ENCODE data around the gene IL17RE.
"Not testable (repeated sequence)": the region's sequence is repeated elsewhere in the genome, so short reads cannot be mapped to it uniquely, and the experiment has no call there.

IL17RE gene

DNA sequence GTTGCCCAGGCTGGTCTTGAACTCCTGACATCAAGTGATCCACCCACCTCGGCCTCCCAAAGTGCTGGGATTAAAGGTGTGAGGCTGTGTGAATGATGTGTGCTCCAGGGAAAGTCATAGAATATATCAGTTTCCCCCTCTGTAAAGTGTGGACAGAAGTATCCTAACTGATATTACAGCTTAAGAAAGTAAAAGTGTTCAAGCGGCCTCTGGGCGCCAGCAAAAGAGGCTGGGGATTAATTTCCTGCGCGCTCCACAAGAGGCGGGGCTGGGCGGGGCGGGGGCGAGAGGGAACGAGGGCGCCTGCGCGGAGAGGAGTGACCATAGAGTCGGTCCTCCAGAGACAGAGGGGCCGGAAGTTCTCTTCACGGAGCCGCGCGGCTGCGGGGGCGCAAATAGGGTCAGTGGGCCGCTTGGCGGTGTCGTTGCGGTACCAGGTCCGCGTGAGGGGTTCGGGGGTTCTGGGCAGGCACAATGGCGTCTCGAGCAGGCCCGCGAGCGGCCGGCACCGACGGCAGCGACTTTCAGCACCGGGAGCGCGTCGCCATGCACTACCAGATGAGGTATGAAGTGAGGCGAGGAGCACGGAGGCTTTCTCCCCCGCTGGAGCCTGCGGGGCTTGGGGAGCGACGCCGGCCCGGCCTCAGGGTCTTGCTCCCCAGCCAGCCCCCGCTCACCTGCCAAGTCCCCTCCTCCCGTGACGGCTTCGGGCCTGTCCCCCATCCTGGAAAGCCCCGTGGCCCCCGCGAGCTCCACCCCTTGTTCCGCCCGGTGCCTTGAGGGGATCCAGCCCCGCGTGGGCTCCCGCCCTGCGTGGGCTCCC lies 12.2 kb upstream of the IL17RE start, which contains the start of gene JAGN1:
Gene JAGN1, plus strand, starts transcription at position 362 of the 823 bp plus-strand sequence. Its CDS starts 113 bp downstream, at position 475.
- Mint-ChIP-seq H3K27ac (peak within 1 kb of the TSS; percentile 98), H3K4me1 (peaks cover 46% of the 10 kb centered on the region), H3K27me3 (no peaks in the 10 kb centered on the region), H3K36me3 (ENCODE audit: low read depth) (peaks cover 36% of the 10 kb centered on the region), H3K4me3 (peak within 1 kb of the TSS; percentile 96), H3K9me3 (peaks cover 4% of the 10 kb centered on the region)
- ATAC-seq (peak; percentile 84), DNase-seq (peak; percentile 94)

DNA sequence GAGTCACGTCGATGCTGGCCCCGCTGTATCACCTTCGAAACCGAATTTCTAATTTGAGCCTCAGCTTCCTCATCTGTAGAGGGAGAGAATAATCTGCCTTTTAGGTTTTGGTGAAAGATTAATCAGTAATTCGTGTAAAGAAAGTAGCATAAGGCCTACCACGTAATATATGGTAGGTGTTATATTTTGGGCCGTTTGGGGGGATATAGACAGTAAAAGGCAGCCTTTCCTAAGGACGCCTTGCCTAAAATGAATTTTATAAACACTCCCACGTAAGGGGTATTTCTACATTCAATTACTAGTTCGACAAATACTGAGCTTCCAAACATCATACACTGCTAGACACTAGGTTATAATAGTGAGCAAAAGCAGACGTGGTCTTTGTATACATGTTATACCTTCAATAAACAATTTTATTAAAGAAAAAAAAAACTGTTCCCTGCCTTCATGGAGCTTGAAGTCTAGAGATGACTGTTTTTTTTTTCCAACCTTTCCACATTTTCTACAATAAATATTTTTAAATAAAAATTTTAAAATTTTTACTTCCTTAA lies 11.5 kb upstream of the IL17RE start:
- H3K4me3 Mint-ChIP-seq: peak overlapping the region; percentile 96
- DNase-seq (no peak), ATAC-seq (no peak)
- H3K36me3 Mint-ChIP-seq (ENCODE audit: low read depth): peaks cover 38% of the 10 kb centered on the region
- no peaks in the 10 kb centered on the region for H3K27me3 Mint-ChIP-seq
- H3K9me3 Mint-ChIP-seq: peaks cover 4% of the 10 kb centered on the region
- peak overlapping the region; percentile 98 for H3K27ac Mint-ChIP-seq
- peaks cover 52% of the 10 kb centered on the region for H3K4me1 Mint-ChIP-seq

DNA sequence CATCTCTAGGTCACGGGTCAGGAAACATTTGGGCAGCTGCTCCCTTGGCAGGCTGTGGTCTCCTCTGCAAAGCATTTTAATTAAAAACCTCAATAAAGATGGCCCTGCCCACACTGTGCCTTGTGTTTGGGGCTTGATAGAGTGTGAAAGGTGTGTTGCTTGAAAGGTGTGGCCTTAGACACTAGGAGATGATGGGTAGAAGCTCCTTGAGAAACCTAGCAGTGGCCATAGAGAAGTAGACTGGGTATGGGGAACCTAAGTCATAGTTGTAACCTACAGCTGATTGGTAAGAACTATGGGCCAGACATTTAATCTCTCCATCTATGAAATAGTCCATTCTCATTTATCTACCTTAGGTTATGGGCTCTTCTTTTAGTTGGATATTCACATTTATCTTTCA lies 8.9 kb upstream of the IL17RE start:
- H3K4me3 Mint-ChIP-seq: no peak overlapping the region
- DNase-seq (no peak), ATAC-seq (no peak)
- peaks cover 71% of the 10 kb centered on the region for H3K4me1 Mint-ChIP-seq
- peaks cover 38% of the 10 kb centered on the region for H3K36me3 Mint-ChIP-seq (ENCODE audit: low read depth)
- H3K27me3 Mint-ChIP-seq: no peaks in the 10 kb centered on the region
- H3K27ac Mint-ChIP-seq: peak overlapping the region; percentile 36
- H3K9me3 Mint-ChIP-seq: peaks cover 4% of the 10 kb centered on the region

DNA sequence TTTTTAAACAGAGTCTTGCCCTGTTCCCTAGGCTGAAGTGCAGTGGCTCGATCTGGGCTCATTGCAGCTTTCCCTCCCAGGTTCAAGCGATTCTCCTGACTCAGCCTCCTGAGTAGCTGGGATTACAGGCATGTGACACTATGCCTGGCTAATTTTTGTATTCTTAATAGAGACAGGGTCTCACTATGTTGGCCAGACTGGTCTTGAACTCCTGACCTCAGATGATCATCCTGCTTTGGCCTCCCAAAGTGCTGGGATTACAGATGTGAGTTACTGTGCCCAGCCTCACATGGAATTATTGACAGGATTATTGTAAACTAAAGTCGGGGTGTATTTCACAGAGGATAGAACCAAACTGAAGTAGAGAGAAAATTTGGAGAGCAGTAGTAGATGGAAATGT lies 6.9 kb upstream of the IL17RE start:
- H3K27me3 Mint-ChIP-seq, H3K27ac Mint-ChIP-seq, ATAC-seq, DNase-seq, H3K9me3 Mint-ChIP-seq, H3K4me3 Mint-ChIP-seq: not testable (repeated sequence)
- peaks cover 38% of the 10 kb centered on the region for H3K36me3 Mint-ChIP-seq (ENCODE audit: low read depth)
- H3K4me1 Mint-ChIP-seq: peaks cover 65% of the 10 kb centered on the region

DNA sequence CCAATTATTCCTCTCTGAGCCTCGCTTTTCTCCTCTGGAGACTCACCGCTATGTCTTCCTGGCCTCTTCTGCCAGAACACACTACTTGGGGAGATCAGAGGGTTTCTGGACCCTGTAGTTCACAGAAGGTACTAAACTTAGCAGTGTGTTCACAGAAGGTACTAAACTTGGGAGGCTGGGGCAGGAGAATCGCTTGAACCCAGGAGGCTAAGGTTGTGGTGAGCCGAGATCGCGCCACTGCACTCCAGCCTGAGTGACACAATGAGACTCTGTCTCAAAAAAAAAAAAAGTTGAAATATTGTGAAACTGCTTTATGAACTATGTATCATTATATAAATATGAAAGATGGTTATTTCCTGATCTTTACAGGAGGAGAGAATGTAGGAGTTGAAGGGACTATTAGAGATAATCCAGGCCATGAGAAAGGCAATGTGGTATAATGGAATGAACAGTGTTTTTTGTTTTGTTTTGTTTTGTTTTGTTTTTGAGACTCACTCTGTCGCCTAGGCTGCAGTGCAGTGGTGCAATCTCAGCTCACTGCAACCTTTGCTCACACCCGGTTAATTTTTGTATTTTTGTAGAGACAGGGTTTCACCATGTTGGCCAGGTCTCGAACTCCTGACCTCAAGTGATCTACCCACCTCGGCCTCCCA lies 5.8 kb upstream of the IL17RE start:
- ATAC-seq, H3K27ac Mint-ChIP-seq, H3K4me3 Mint-ChIP-seq, H3K9me3 Mint-ChIP-seq, DNase-seq, H3K27me3 Mint-ChIP-seq: not testable (repeated sequence)
- Mint-ChIP-seq H3K4me1 (peaks cover 68% of the 10 kb centered on the region), H3K36me3 (ENCODE audit: low read depth) (peaks cover 32% of the 10 kb centered on the region)

DNA sequence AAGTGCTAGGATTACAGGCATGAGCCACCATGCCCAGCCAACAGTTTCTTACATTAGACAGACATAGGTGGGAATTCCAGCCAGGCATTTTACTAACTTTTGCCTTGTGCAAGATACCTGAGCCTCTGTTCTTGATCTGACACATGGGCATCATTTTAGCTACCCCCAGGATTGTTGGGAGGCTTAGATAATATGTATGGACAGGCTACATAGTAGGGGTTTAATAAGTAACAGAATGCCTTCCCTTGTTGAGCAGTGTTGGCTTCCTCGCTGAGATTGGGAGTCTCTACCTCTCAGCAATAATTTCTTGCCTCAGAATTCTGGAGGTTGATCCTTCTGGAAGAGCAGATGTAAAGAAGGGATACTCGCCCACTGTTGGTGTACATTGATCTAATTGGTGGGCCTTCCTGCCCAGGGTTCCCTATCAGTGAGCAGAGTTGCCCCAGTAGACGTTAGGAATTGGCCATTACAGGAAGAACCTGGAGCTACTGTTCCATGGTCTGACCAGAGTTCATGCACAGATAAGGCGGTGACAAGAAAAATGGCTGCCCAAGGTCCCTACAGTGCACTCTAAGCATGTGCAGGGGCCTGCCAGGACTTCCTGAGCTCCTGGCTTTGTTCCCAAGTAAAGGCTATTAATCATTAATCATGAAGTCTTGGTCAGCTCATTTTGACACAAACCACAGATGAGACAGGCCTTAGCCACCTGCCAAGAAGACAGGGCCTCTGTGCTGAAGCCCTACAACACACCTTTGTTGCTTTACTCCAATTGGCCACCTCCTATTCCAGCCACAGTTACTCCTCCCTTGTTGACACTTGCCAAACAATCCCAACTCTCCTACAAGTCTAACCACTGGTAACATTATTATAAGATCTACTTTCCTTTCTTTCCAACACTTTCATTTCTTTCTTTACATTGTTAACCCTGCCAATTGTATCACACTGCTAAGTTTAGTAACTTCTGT lies 5.0 kb upstream of the IL17RE start:
- Mint-ChIP-seq H3K27me3 (no peaks in the 10 kb centered on the region), H3K4me1 (peaks cover 69% of the 10 kb centered on the region)
- no peak for ATAC-seq

DNA sequence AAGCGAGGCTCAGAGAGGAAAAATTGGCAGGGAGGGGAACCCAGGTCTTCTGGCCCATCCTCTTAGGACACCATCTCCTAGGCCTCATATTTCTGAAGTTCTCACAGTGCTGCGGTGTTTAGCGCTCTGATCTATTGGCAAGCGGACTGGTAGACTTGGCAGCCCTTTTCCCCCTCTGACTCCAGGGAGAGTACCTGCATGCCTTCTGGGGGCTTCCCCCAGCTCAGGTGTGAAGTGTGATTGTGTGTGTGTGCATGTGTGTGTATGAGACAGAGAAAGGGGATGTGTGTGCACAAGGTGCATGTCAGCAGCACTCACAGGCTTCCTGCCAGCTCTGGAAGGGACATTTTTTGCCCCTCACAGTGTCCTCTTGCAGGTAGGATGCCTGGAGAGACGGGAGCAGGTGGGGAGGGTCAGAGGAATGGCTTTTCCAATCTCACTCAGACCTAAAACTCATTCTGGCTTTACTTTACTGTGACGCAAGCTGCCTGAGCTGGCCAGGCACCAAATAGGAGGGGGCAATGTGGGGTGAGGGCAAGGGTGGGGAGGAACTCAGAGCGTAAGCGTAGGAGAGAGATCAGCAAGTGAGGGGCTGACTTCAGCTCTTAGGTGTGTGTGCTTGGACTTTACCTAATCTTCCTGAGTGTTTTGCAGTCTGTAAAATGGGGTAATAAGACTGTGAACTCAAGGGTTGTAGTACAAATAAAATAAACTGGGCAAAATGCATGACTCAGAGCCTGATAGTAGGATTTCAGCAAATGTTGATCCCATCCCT lies 4.0 kb upstream of the IL17RE start:
- no peak for ATAC-seq
- Mint-ChIP-seq H3K27ac (no peak overlapping the region), H3K27me3 (no peaks in the 10 kb centered on the region), H3K4me3 (no peak overlapping the region), H3K36me3 (ENCODE audit: low read depth) (peaks cover 16% of the 10 kb centered on the region), H3K9me3 (peaks cover 4% of the 10 kb centered on the region), H3K4me1 (peaks cover 71% of the 10 kb centered on the region)
- DNase-seq: no peak

More for the DNA sequence above, 5.0 kb upstream of the IL17RE start:
- Mint-ChIP-seq H3K27ac (peak overlapping the region; percentile 14), H3K4me3 (no peak overlapping the region), H3K9me3 (peaks cover 4% of the 10 kb centered on the region), H3K36me3 (ENCODE audit: low read depth) (peaks cover 25% of the 10 kb centered on the region)
- DNase-seq: no peak

DNA sequence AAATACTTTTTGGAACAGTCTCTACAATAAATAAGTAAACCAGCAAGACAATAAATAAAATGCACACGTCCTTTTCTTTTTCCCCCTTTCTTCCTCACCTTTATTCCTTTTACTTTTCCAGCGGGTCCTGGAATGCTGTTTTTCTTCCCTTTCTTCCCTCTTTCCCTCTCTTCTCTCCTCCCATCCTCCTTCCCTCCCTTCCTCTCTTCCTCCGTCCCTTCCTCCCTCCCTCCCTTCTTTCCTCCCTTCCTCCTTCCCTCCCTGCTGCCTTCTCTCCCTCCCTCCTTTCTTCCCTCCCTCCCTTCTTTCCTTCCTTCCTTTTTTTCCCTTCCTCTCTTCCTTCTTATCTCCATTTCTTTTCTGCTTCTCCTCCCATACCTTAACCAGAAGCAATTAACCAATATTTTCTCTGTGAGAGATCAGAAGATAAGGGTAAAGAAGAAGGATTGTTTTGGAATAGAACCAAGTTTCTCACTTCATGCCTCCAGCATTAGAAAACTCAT lies 3.3 kb upstream of the IL17RE start:
- H3K27me3 Mint-ChIP-seq: no peaks in the 10 kb centered on the region
- DNase-seq (no peak), ATAC-seq (no peak)
- peaks cover 4% of the 10 kb centered on the region for H3K9me3 Mint-ChIP-seq
- peaks cover 9% of the 10 kb centered on the region for H3K36me3 Mint-ChIP-seq (ENCODE audit: low read depth)
- peaks cover 67% of the 10 kb centered on the region for H3K4me1 Mint-ChIP-seq
- no peak overlapping the region for H3K27ac Mint-ChIP-seq
- no peak overlapping the region for H3K4me3 Mint-ChIP-seq

DNA sequence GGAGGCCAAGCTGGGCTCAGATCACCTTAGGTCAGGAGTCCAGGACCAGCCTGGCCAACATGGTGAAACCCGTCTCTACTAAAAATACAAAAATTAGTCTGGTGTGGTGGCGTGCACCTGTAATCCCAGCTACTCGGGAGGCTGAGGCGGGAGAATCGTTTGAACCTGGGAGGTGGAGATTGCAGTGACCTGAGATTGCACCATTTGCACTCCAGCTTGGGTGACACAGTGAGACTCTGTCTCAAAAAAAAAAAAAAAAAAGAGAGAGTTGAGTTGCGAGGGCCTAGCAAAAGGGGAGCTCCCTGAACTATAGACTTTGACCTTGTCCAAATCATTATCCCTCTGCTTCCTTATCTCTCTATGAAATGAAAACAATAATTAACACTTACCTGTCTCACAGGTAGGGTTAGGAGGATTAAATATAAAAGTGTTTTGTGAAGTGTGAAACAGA lies 1.7 kb upstream of the IL17RE start:
- Mint-ChIP-seq H3K4me1 (peaks cover 53% of the 10 kb centered on the region), H3K27ac (peak overlapping the region; percentile 41)
- not testable (repeated sequence) for H3K9me3 Mint-ChIP-seq; H3K27me3 Mint-ChIP-seq; DNase-seq; H3K36me3 Mint-ChIP-seq (ENCODE audit: low read depth); ATAC-seq; H3K4me3 Mint-ChIP-seq

DNA sequence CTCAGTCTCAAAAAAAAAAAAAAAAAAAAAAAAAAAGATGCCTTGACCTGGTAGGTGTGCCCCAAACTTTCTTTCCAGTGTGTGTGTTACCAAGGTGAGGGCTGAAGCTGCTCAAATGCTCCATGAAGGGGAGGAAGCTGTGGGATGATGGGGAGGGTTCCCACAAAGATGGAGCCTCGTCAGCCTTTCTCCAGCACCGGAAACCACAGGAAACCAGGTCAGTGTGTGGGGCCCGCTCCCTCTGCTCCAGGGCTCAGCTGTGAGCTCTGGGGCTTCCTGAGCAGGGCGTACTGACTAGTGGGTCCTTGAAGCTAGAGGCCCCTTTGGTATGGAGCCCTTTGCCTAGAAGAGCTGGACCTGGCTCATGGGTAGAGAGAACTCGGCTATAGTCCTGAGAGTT lies 681 bp upstream of the IL17RE start:
- ATAC-seq (peak; percentile 73), DNase-seq (peak; percentile 48)
- H3K4me3 Mint-ChIP-seq: peak overlapping the region; percentile 65
- H3K9me3 Mint-ChIP-seq: no peaks in the 10 kb centered on the region
- H3K4me1 Mint-ChIP-seq: peaks cover 44% of the 10 kb centered on the region
- no peaks in the 10 kb centered on the region for H3K27me3 Mint-ChIP-seq
- H3K27ac Mint-ChIP-seq: peak overlapping the region; percentile 78
- no peaks in the 10 kb centered on the region for H3K36me3 Mint-ChIP-seq (ENCODE audit: low read depth)

DNA sequence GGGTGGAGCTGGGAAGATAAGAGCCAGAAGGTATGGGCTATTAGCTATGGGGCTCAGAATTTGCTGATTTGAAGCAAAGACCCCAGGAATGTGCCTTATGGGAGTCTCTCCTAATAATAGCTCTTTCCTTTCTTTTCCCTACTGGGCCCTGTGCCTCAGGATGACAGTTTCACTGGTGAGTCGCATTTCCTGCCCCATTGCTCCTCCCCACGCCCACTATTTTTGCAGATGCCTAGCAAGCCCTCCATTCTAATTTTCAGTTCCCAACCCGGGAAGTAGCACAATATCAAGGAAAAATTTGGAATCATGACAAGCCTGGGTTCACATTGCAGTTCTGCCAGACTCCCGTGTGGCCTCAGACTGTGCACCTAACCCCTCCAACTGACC lies 583 bp downstream of the IL17RE start:
- Mint-ChIP-seq H3K27ac (peak overlapping the region; percentile 67), H3K4me1 (peaks cover 36% of the 10 kb centered on the region), H3K9me3 (no peaks in the 10 kb centered on the region), H3K36me3 (ENCODE audit: low read depth) (no peaks in the 10 kb centered on the region), H3K4me3 (peak overlapping the region; percentile 65), H3K27me3 (no peaks in the 10 kb centered on the region)
- DNase-seq: peak; percentile 36
- ATAC-seq: no peak

DNA sequence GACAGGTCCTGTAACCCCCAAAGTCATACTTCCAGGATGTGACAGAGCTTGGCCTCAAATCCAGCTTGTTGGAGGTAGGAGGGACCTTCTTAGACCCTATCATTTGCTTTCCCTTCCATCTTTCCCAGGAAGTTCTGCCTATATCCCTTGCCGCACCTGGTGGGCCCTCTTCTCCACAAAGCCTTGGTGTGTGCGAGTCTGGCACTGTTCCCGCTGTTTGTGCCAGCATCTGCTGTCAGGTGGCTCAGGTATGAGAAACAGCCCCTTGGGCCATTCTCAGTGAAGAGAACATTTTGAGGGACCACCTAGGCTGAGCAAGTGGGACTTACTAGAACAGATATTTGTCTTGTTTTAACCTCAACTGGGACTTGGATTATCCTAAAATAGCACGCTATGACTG lies 1.3 kb downstream of the IL17RE start:
- Mint-ChIP-seq H3K4me1 (peaks cover 30% of the 10 kb centered on the region), H3K27me3 (no peaks in the 10 kb centered on the region), H3K4me3 (no peak overlapping the region), H3K9me3 (no peaks in the 10 kb centered on the region), H3K36me3 (ENCODE audit: low read depth) (no peaks in the 10 kb centered on the region), H3K27ac (no peak overlapping the region)
- no peak for ATAC-seq
- no peak for DNase-seq

DNA sequence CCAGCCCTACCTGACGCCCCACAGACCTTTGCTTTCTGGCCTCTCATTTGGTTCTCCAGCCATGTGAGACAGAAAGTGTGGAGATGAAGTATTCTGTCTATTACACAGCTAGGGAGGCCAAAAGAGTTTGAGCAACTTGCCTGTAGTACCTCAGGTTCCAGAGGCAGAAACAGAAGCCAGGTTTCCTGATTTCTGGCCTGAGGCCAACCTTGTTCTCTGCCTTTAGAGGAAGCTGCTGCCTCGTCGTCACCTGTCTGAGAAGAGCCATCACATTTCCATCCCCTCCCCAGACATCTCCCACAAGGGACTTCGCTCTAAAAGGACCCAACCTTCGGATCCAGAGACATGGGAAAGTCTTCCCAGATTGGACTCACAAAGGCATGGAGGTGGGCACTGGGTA lies 3.8 kb downstream of the IL17RE start:
- Mint-ChIP-seq H3K4me1 (peaks cover 33% of the 10 kb centered on the region), H3K36me3 (ENCODE audit: low read depth) (no peaks in the 10 kb centered on the region), H3K27me3 (peaks cover 3% of the 10 kb centered on the region), H3K9me3 (no peaks in the 10 kb centered on the region), H3K27ac (no peak overlapping the region), H3K4me3 (no peak overlapping the region)
- DNase-seq (no peak), ATAC-seq (no peak)
